ENCODE data around the gene PSD4.
A peak's percentile ranks its signal among the peaks of the same experiment; 100 is the strongest.

The PSD4 gene

DNA sequence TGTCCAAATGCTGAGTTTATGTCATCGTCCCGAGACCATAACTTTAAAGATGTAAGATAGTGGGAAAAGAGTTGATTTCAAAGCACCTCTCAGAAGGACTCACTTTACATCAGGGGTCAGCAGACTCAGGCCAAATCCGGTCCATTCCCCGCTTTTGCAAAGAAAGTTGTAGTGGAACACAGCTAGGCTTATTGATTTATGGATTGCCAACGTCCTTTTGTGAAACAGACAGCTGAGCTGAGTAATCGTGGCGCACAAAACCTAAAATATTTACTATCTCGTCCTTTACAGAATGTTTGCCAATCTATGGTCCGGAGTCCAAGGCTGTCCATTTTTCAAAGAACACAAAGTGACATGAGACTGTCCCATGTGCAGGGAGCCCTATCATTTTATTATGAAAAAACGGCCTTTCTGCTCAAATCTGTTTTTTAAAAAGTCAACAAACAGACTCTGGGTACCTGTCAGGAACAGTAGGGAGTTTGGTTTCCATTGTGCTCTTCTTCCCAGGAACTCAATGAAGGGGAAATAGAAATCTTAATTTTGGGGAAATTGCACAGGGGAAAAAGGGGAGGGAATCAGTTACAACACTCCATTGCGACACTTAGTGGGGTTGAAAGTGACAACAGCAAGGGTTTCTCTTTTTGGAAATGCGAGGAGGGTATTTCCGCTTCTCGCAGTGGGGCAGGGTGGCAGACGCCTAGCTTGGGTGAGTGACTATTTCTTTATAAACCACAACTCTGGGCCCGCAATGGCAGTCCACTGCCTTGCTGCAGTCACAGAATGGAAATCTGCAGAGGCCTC lies 46.7 kb upstream of the PSD4 start, which contains the start of gene IL1RN:
Gene IL1RN (plus strand): TSS at position 754 of the 801 bp plus-strand sequence. CDS start 27 bp downstream, at position 781.
- H4K20me1 ChIP-seq (ENCODE audit: insufficient read depth, low read length), result no peaks in the 10 kb centered on the region
- H3K36me3 ChIP-seq (replicated peaks; ENCODE audit: low read depth, low read length), result no peaks in the 10 kb centered on the region
- peak within 1 kb of the TSS; percentile 7; the same call in 1 of the 2 replicates for H3K4me2 ChIP-seq (ENCODE audit: low read length)
- TF ChIP-seq EZH2phosphoT487 (IDR thresholded peaks at IDR 0.05; ENCODE audit: low read depth) (no peak), CTCF (IDR thresholded peaks at IDR 0.05; ENCODE audit: low read depth, low read length) (no peak)
- H3K9ac ChIP-seq (ENCODE audit: low read length), result no peak within 1 kb of the TSS
- no peaks in the 10 kb centered on the region for H3K9me3 ChIP-seq (ENCODE audit: insufficient read depth, low read length)
- H3K27ac ChIP-seq (ENCODE audit: low read length), result no peak within 1 kb of the TSS
- H2AFZ ChIP-seq (ENCODE audit: low read depth, low read length), result no peak within 1 kb of the TSS
- peaks cover 20% of the 10 kb centered on the region for H3K4me1 ChIP-seq (ENCODE audit: low read length)
- H3K4me3 ChIP-seq (ENCODE audit: low read length), result no peak within 1 kb of the TSS
- no peaks in the 10 kb centered on the region for H3K79me2 ChIP-seq (ENCODE audit: low read length)
- H3K27me3 ChIP-seq (ENCODE audit: low read depth, low read length), result peaks cover 10% of the 10 kb centered on the region; the same call in 1 of the 2 replicates

- no peaks in the 10 kb centered on the region for H3K36me3 ChIP-seq (replicated peaks; ENCODE audit: low read depth, low read length)
- no peak overlapping the region for H3K9ac ChIP-seq (ENCODE audit: low read length)
- H3K4me1 ChIP-seq (ENCODE audit: low read length), result peaks cover 20% of the 10 kb centered on the region
- no peak overlapping the region for H3K4me2 ChIP-seq (ENCODE audit: low read length)
- no peaks in the 10 kb centered on the region for H3K79me2 ChIP-seq (ENCODE audit: low read length)
- peaks cover 10% of the 10 kb centered on the region; the same call in 1 of the 2 replicates for H3K27me3 ChIP-seq (ENCODE audit: low read depth, low read length)
- no peak overlapping the region for H3K4me3 ChIP-seq (ENCODE audit: low read length)
- no peak overlapping the region for H2AFZ ChIP-seq (ENCODE audit: low read depth, low read length)
- H3K9me3 ChIP-seq (ENCODE audit: insufficient read depth, low read length), result no peaks in the 10 kb centered on the region
- no peak for TF ChIP-seq CTCF (IDR thresholded peaks at IDR 0.05; ENCODE audit: low read depth, low read length)
- no peak for TF ChIP-seq EZH2phosphoT487 (IDR thresholded peaks at IDR 0.05; ENCODE audit: low read depth)
- no peak overlapping the region for H3K27ac ChIP-seq (ENCODE audit: low read length)
- H4K20me1 ChIP-seq (ENCODE audit: insufficient read depth, low read length), result no peaks in the 10 kb centered on the region
Observed at GRCh38 chr2:113127646-113128570, 45.9 kb upstream of the PSD4 start.

- H3K27me3 ChIP-seq (ENCODE audit: low read depth, low read length), result peaks cover 6% of the 10 kb centered on the region; the same call in 1 of the 2 replicates
- no peak overlapping the region for H3K27ac ChIP-seq (ENCODE audit: low read length)
- no peak overlapping the region for H3K4me3 ChIP-seq (ENCODE audit: low read length)
- no peaks in the 10 kb centered on the region for H4K20me1 ChIP-seq (ENCODE audit: insufficient read depth, low read length)
- H3K9ac ChIP-seq (ENCODE audit: low read length), result no peak overlapping the region
- H3K4me2 ChIP-seq (ENCODE audit: low read length), result no peak overlapping the region
- TF ChIP-seq CTCF (IDR thresholded peaks at IDR 0.05; ENCODE audit: low read depth, low read length) (no peak), EZH2phosphoT487 (IDR thresholded peaks at IDR 0.05; ENCODE audit: low read depth) (no peak)
- H3K79me2 ChIP-seq (ENCODE audit: low read length), result no peaks in the 10 kb centered on the region
- H3K36me3 ChIP-seq (replicated peaks; ENCODE audit: low read depth, low read length), result no peaks in the 10 kb centered on the region
- H3K9me3 ChIP-seq (ENCODE audit: insufficient read depth, low read length), result no peaks in the 10 kb centered on the region
- peaks cover 7% of the 10 kb centered on the region for H3K4me1 ChIP-seq (ENCODE audit: low read length)
- H2AFZ ChIP-seq (ENCODE audit: low read depth, low read length), result no peak overlapping the region
Observed at GRCh38 chr2:113129519-113130078, 44.2 kb upstream of the PSD4 start.
